GM12878 (cell line): ENCODE results near the gene SMOC1. TPM values are rescaled to one million over a fixed set of nuclear protein-coding genes. Genes with fewer than 3 reads are reported as not detected.

Experiments
- ATAC-seq: fragments of 200-7000 bp; cut with Tn5 transposase; 3 replicates; pipeline ENCODE4 v1.9.1; 2020; ENCODE audit warnings: mild to moderate bottlenecking, moderate library complexity
- BruUV-seq: library from RNA; stranded (reverse); fragments of 400-500 nt; replicated peaks from 2 replicates; lab custom pipeline; 2021; lab: Mats Ljungman, UMichigan
- CTCF ChIA-PET: fragments of 300-600 bp; sonication (Branson Sonifier 250); formaldehyde crosslinking; extraction: SDS; loops from one replicate; lab custom pipeline; 2021; ENCODE audit warnings: inconsistent platforms; lab: Yijun Ruan, JAX
- POLR2A ChIA-PET: fragments of 350-600 bp; formaldehyde crosslinking; extraction: SDS; loops from one replicate; lab custom pipeline; 2021; ENCODE audit warnings: inconsistent platforms; lab: Charles Lee
- RAD21 ChIA-PET: fragments of 300-600 bp; sonication (Branson Sonifier 250); formaldehyde crosslinking; loops from one replicate; lab custom pipeline; 2023; ENCODE audit warnings: antibody characterized with exemption; ENCODE audit not compliant: unreplicated experiment; lab: Charles Lee
- SMC1A ChIA-PET: fragments of 300-600 bp; sonication (Branson Sonifier 250); formaldehyde crosslinking; loops from one replicate; lab custom pipeline; 2023; ENCODE audit not compliant: unreplicated experiment, uncharacterized antibody; lab: Charles Lee
- DNase-seq: peaks from one replicate; pipeline ENCODE4 v3.0.0-alpha.2; 2011; ENCODE audit warnings: low read depth, low spot score
- FAIRE-seq: peaks from 3 replicates; lab custom pipeline; 2011; peaks lifted over from hg19 to GRCh38; lab: Jason Lieb, UNC
- H2AFZ ChIP-seq: 2 replicates; pipeline ENCODE4 v1.6.0; 2011; ENCODE audit warnings: low read depth, low read length, control low read depth; ENCODE audit not compliant: control insufficient read depth
- H3K27ac ChIP-seq: 2 replicates; pipeline ENCODE4 v1.5.1; 2011; ENCODE audit warnings: control low read depth; ENCODE audit not compliant: control insufficient read depth, insufficient read depth
- H3K27me3 ChIP-seq, 2 experiments: replicated peaks in 1 of 2; 2 replicates each; pipeline versions ENCODE4 v1.6.0 to v1.6.1; 2011; ENCODE audit warnings: low read length in 1 of 2; ENCODE audit not compliant: control insufficient read depth in 2 of 2, insufficient read depth in 2 of 2
- H3K36me3 ChIP-seq, 2 experiments: 2 replicates each; pipeline ENCODE4 v1.5.1; 2011; ENCODE audit warnings: low read length in 1 of 2; ENCODE audit not compliant: control insufficient read depth in 2 of 2, insufficient read depth in 2 of 2
- H3K4me1 ChIP-seq: 2 replicates; pipeline ENCODE4 v1.6.1; 2011; ENCODE audit warnings: mild to moderate bottlenecking, low read length, moderate library complexity, mixed read lengths; ENCODE audit not compliant: control insufficient read depth, insufficient read depth
- H3K4me2 ChIP-seq: 2 replicates; pipeline ENCODE4 v1.6.0; 2011; ENCODE audit warnings: control low read depth; ENCODE audit not compliant: control insufficient read depth, insufficient read depth
- H3K4me3 ChIP-seq: fragments of 200-600 bp; sonication (generic); 2 replicates; pipeline ENCODE4 v1.5.1; 2016
- H3K79me2 ChIP-seq: 2 replicates; pipeline ENCODE4 v1.6.0; 2011; ENCODE audit warnings: low read length; ENCODE audit not compliant: control insufficient read depth, insufficient read depth
- H3K9ac ChIP-seq: 2 replicates; pipeline ENCODE4 v1.8.0; 2011; ENCODE audit warnings: low read length, control low read depth, mixed read lengths; ENCODE audit not compliant: control insufficient read depth, insufficient read depth
- H3K9me3 ChIP-seq: replicated peaks from 3 replicates; pipeline ENCODE4 v1.5.1; 2011; ENCODE audit warnings: mild to moderate bottlenecking, low read length; ENCODE audit not compliant: control insufficient read depth, insufficient read depth
- H4K20me1 ChIP-seq: 2 replicates; pipeline ENCODE4 v1.6.0; 2011; ENCODE audit not compliant: control insufficient read depth, insufficient read depth
- ATF7 ChIP-seq: fragments of 450-650 bp; IDR thresholded peaks from 2 replicates; pipeline ENCODE4 v1.6.1; 2016; ENCODE audit warnings: low read depth, mild to moderate bottlenecking
- EZH2 ChIP-seq: IDR thresholded peaks from 2 replicates; pipeline ENCODE4 v1.6.1; 2012; ENCODE audit warnings: low read depth, mild to moderate bottlenecking, control low read depth, inconsistent platforms, low read length, borderline replicate concordance; ENCODE audit not compliant: control insufficient read depth
- LARP7 ChIP-seq: fragments of 450-650 bp; IDR thresholded peaks from 2 replicates; pipeline ENCODE4 v1.6.1; 2017; ENCODE audit warnings: mild to moderate bottlenecking
- NR2C2 ChIP-seq: IDR thresholded peaks from 2 replicates; pipeline ENCODE4 v1.6.1; 2011; ENCODE audit warnings: borderline replicate concordance, low read depth; ENCODE audit not compliant: control insufficient read depth, insufficient read length
- SRF ChIP-seq, 2 experiments: IDR thresholded peaks; 2 replicates each; pipeline ENCODE4 v1.6.1; 2011; ENCODE audit warnings: low read depth in 2 of 2, low read length in 2 of 2, mild to moderate bottlenecking in 1 of 2, moderate library complexity in 1 of 2
- STAT3 ChIP-seq: IDR thresholded peaks from 2 replicates; pipeline ENCODE4 v1.6.1; 2011; ENCODE audit warnings: low read depth, low read length, improper control_type of control experiment
- WGBS: methylation state at CpG from one replicate; pipeline ENCODE4 v1.1.6; 2016; ENCODE audit warnings: low lambda C conversion rate; ENCODE audit not compliant: insufficient replicate concordance, insufficient coverage; ENCODE audit errors: missing lambda C conversion rate; 5-methylcytosine and 5-hydroxymethylcytosine counted together
- in situ Hi-C: fragments of 300-500 bp; cut with MboI; formaldehyde crosslinking; loops from 9 replicates; pipeline ENCODE4 v1.14.3; 2018; ENCODE audit warnings: mixed read lengths
- intact Hi-C: fragments of 100-400 bp; cut with micrococcal nuclease; formaldehyde crosslinking; loops from one replicate; pipeline ENCODE4 v1.14.2; 2022; ENCODE audit not compliant: unreplicated experiment
- polyA plus RNA-seq, 11 experiments: library from polyadenylated mRNA; depleted of rRNA in 4 of 11; unstranded in 6 of 11; stranded (reverse) in 5 of 11; fragments of >200 nt; fragmentation: Nextera tagmentation in 4 of 11; fragmentation: Illumina TruSeq in 1 of 11; extraction: Ambion mirVana in 4 of 11; extraction: Trizol in 1 of 11; gene quantifications; 1 replicate in 1 of 11; 2 replicates in 10 of 11; pipeline versions ENCODE4 v1.2.1 to v1.2.3, GENCODE V29; 2011 to 2016; ENCODE audit warnings: inconsistent platforms in 2 of 11, missing spikeins in 2 of 11, low read depth in 1 of 11
- total RNA-seq, 4 experiments: library from RNA; depleted of rRNA in 3 of 4; stranded (reverse); fragments of >200 nt in 3 of 4; fragmentation: Illumina TruSeq in 1 of 4; extraction: Trizol in 1 of 4; gene quantifications; 2 replicates each; pipeline versions ENCODE4 v1.2.1 to v1.2.3, GENCODE V29; 2013 to 2021

SMOC1 gene
- total and polyA plus RNA-seq, 10 of the 15 experiments (the other 5 are each of a cell fraction or from before 2014, with no cell fraction given): 0.03 to 0.26 (median 0.14) TPM; not detected in 7

- Histone ChIP-seq H3K27me3 (peaks cover 3 to 7% of the 10 kb centered on the region in 2 experiments), H3K79me2 (no peaks in the 10 kb centered on the region), H3K4me1 (no peaks in the 10 kb centered on the region), H3K4me3 (no peak overlapping the region), H3K4me2 (no peak overlapping the region), H3K36me3 (no peaks in the 10 kb centered on the region), H4K20me1 (no peaks in the 10 kb centered on the region), H2AFZ (no peak overlapping the region), H3K9me3 (no peaks in the 10 kb centered on the region), H3K27ac (no peak overlapping the region), H3K9ac (no peak overlapping the region)
- ChIA-PET RAD21 (no interaction called here), SMC1A (no interaction called here), CTCF (no interaction called here), POLR2A (no interaction called here)
- BruUV-seq: no TSS peak
- WGBS: 0% methylated on average over 2 of the region's 2 CpGs
- no peak for TF ChIP-seq STAT3
- TF ChIP-seq ATF7: no peak
- no peak for TF ChIP-seq EZH2
- in situ Hi-C loops: no loop called here
- DNase-seq: no peak
- intact Hi-C loops: no loop called here
- ATAC-seq: no peak
- no peak for FAIRE-seq
These were observed 34.1 kb upstream of the SMOC1 start for GRCh38 chr14:69845050-69845581.

DNA sequence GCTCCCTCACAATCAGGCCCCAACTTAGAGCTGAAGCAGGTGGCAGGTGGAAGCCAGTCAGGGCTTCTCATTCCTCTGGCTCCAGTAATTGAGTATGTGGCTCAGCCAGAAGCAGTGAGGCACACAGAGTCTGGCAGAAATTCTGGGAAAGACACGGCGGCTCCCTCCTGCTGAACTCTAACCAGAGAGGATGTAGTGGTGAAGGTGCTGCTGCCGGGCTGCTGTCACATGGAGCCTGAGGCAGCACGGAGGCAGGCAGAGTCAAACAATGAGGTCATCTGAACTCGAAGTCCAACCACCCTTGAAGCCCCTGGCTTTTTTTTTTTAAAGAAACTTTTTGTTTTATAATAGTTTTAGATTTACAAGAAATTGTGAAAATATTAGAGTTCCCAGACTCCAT lies 33.4 kb upstream of the SMOC1 start:
- no peak for TF ChIP-seq NR2C2
- no peak for TF ChIP-seq LARP7
- no peak for TF ChIP-seq SRF (IDR thresholded peaks at IDR 0.05; ENCODE audit: low read depth in 2 of 2, low read length in 2 of 2)
- Histone ChIP-seq H4K20me1 (no peaks in the 10 kb centered on the region), H3K79me2 (no peaks in the 10 kb centered on the region), H3K27me3 (peaks cover 1 to 7% of the 10 kb centered on the region in 2 experiments), H3K27ac (no peak overlapping the region), H3K9me3 (no peaks in the 10 kb centered on the region), H3K36me3 (no peaks in the 10 kb centered on the region), H3K4me3 (no peak overlapping the region), H2AFZ (no peak overlapping the region), H3K4me2 (no peak overlapping the region), H3K9ac (no peak overlapping the region), H3K4me1 (no peaks in the 10 kb centered on the region)
- intact Hi-C loops (no loop called here), in situ Hi-C loops (no loop called here)
- FAIRE-seq: no peak
- DNase-seq: no peak
- WGBS: 65% methylated on average over 5 of the region's 5 CpGs
- ChIA-PET SMC1A (no interaction called here), CTCF (no interaction called here), POLR2A (no interaction called here), RAD21 (no interaction called here)
- BruUV-seq: no TSS peak
- no peak for ATAC-seq
